GM12878 (cell line): ENCODE data around the gene CBX8. TPM values are rescaled to one million over a fixed set of nuclear protein-coding genes. Genes with fewer than 3 reads are reported as not detected.

Experiments used
- ATAC-seq: fragments of 200-7000 bp; cut with Tn5 transposase; 3 replicates; pipeline ENCODE4 v1.9.1; 2020; ENCODE audit warnings: mild to moderate bottlenecking, moderate library complexity
- BruUV-seq: library from RNA; stranded (reverse); fragments of 400-500 nt; replicated peaks from 2 replicates; lab custom pipeline; 2021; lab: Mats Ljungman, UMichigan
- CTCF ChIA-PET: fragments of 300-600 bp; sonication (Branson Sonifier 250); formaldehyde crosslinking; extraction: SDS; loops from one replicate; lab custom pipeline; 2021; ENCODE audit warnings: inconsistent platforms; lab: Yijun Ruan, JAX
- POLR2A ChIA-PET: fragments of 350-600 bp; formaldehyde crosslinking; extraction: SDS; loops from one replicate; lab custom pipeline; 2021; ENCODE audit warnings: inconsistent platforms; lab: Charles Lee
- RAD21 ChIA-PET: fragments of 300-600 bp; sonication (Branson Sonifier 250); formaldehyde crosslinking; loops from one replicate; lab custom pipeline; 2023; ENCODE audit warnings: antibody characterized with exemption; ENCODE audit not compliant: unreplicated experiment; lab: Charles Lee
- SMC1A ChIA-PET: fragments of 300-600 bp; sonication (Branson Sonifier 250); formaldehyde crosslinking; loops from one replicate; lab custom pipeline; 2023; ENCODE audit not compliant: unreplicated experiment, uncharacterized antibody; lab: Charles Lee
- DNase-seq: peaks from one replicate; pipeline ENCODE4 v3.0.0-alpha.2; 2011; ENCODE audit warnings: low read depth, low spot score
- FAIRE-seq: peaks from 3 replicates; lab custom pipeline; 2011; peaks lifted over from hg19 to GRCh38; lab: Jason Lieb, UNC
- H2AFZ ChIP-seq: 2 replicates; pipeline ENCODE4 v1.6.0; 2011; ENCODE audit warnings: low read depth, low read length, control low read depth; ENCODE audit not compliant: control insufficient read depth
- H3K27ac ChIP-seq: 2 replicates; pipeline ENCODE4 v1.5.1; 2011; ENCODE audit warnings: control low read depth; ENCODE audit not compliant: control insufficient read depth, insufficient read depth
- H3K27me3 ChIP-seq, 2 experiments: replicated peaks in 1 of 2; 2 replicates each; pipeline versions ENCODE4 v1.6.0 to v1.6.1; 2011; ENCODE audit warnings: low read length in 1 of 2; ENCODE audit not compliant: control insufficient read depth in 2 of 2, insufficient read depth in 2 of 2
- H3K36me3 ChIP-seq, 2 experiments: 2 replicates each; pipeline ENCODE4 v1.5.1; 2011; ENCODE audit warnings: low read length in 1 of 2; ENCODE audit not compliant: control insufficient read depth in 2 of 2, insufficient read depth in 2 of 2
- H3K4me1 ChIP-seq: 2 replicates; pipeline ENCODE4 v1.6.1; 2011; ENCODE audit warnings: mild to moderate bottlenecking, low read length, moderate library complexity, mixed read lengths; ENCODE audit not compliant: control insufficient read depth, insufficient read depth
- H3K4me2 ChIP-seq: 2 replicates; pipeline ENCODE4 v1.6.0; 2011; ENCODE audit warnings: control low read depth; ENCODE audit not compliant: control insufficient read depth, insufficient read depth
- H3K4me3 ChIP-seq: fragments of 200-600 bp; sonication (generic); 2 replicates; pipeline ENCODE4 v1.5.1; 2016
- H3K79me2 ChIP-seq: 2 replicates; pipeline ENCODE4 v1.6.0; 2011; ENCODE audit warnings: low read length; ENCODE audit not compliant: control insufficient read depth, insufficient read depth
- H3K9ac ChIP-seq: 2 replicates; pipeline ENCODE4 v1.8.0; 2011; ENCODE audit warnings: low read length, control low read depth, mixed read lengths; ENCODE audit not compliant: control insufficient read depth, insufficient read depth
- H3K9me3 ChIP-seq: replicated peaks from 3 replicates; pipeline ENCODE4 v1.5.1; 2011; ENCODE audit warnings: mild to moderate bottlenecking, low read length; ENCODE audit not compliant: control insufficient read depth, insufficient read depth
- H4K20me1 ChIP-seq: 2 replicates; pipeline ENCODE4 v1.6.0; 2011; ENCODE audit not compliant: control insufficient read depth, insufficient read depth
- BCL11A ChIP-seq: IDR thresholded peaks from 2 replicates; pipeline ENCODE4 v1.6.1; 2011; ENCODE audit warnings: low read depth, low read length
- BCLAF1 ChIP-seq: fragments of 450-650 bp; IDR thresholded peaks from 2 replicates; pipeline ENCODE4 v1.6.1; 2017; ENCODE audit warnings: antibody characterized with exemption, mild to moderate bottlenecking, moderate library complexity
- CREM ChIP-seq: IDR thresholded peaks from 2 replicates; pipeline ENCODE4 v1.6.1; 2014; ENCODE audit warnings: antibody characterized with exemption, low read depth
- MEF2B ChIP-seq: fragments of 450-650 bp; IDR thresholded peaks from 2 replicates; pipeline ENCODE4 v1.6.1; 2018; ENCODE audit warnings: mild to moderate bottlenecking, moderate library complexity; ENCODE audit not compliant: partially characterized antibody, poor library complexity, severe bottlenecking
- MYB ChIP-seq: fragments of 150-350 bp; IDR thresholded peaks from 2 replicates; pipeline ENCODE4 v1.6.1; 2014; ENCODE audit warnings: mild to moderate bottlenecking, low read depth, low read length, borderline replicate concordance
- NFYB ChIP-seq: IDR thresholded peaks from 2 replicates; pipeline ENCODE4 v1.6.1; 2011; ENCODE audit warnings: low read depth, mild to moderate bottlenecking, low read length, improper control_type of control experiment, moderate library complexity; ENCODE audit not compliant: insufficient read depth
- SMC3 ChIP-seq: IDR thresholded peaks from 2 replicates; pipeline ENCODE4 v1.6.1; 2011; ENCODE audit warnings: low read length, improper control_type of control experiment, borderline replicate concordance
- STAT1 ChIP-seq: fragments of 450-650 bp; conservative IDR thresholded peaks from 2 replicates; pipeline ENCODE4 v1.6.1; 2014; ENCODE audit warnings: antibody characterized with exemption, mild to moderate bottlenecking
- SUPT20H ChIP-seq: IDR thresholded peaks from 2 replicates; pipeline ENCODE4 v1.6.1; 2011; ENCODE audit warnings: low read depth, mild to moderate bottlenecking, low read length, moderate library complexity, borderline replicate concordance; ENCODE audit not compliant: control insufficient read depth
- TAF1 ChIP-seq: IDR thresholded peaks from 2 replicates; pipeline ENCODE4 v1.6.1; 2011; ENCODE audit warnings: mild to moderate bottlenecking, low read depth, low read length, borderline replicate concordance
- ZNF384 ChIP-seq: IDR thresholded peaks from 2 replicates; pipeline ENCODE4 v1.6.1; 2012; ENCODE audit warnings: low read depth, mild to moderate bottlenecking, low read length, improper control_type of control experiment, borderline replicate concordance
- ZNF622 ChIP-seq: fragments of 450-650 bp; IDR thresholded peaks from 2 replicates; pipeline ENCODE4 v1.6.1; 2017; ENCODE audit warnings: mild to moderate bottlenecking, inconsistent platforms
- WGBS: methylation state at CpG from one replicate; pipeline ENCODE4 v1.1.6; 2016; ENCODE audit warnings: low lambda C conversion rate; ENCODE audit not compliant: insufficient replicate concordance, insufficient coverage; ENCODE audit errors: missing lambda C conversion rate; 5-methylcytosine and 5-hydroxymethylcytosine counted together
- in situ Hi-C: fragments of 300-500 bp; cut with MboI; formaldehyde crosslinking; loops from 9 replicates; pipeline ENCODE4 v1.14.3; 2018; ENCODE audit warnings: mixed read lengths
- intact Hi-C: fragments of 100-400 bp; cut with micrococcal nuclease; formaldehyde crosslinking; loops from one replicate; pipeline ENCODE4 v1.14.2; 2022; ENCODE audit not compliant: unreplicated experiment
- polyA plus RNA-seq, 11 experiments: library from polyadenylated mRNA; depleted of rRNA in 4 of 11; unstranded in 6 of 11; stranded (reverse) in 5 of 11; fragments of >200 nt; fragmentation: Nextera tagmentation in 4 of 11; fragmentation: Illumina TruSeq in 1 of 11; extraction: Ambion mirVana in 4 of 11; extraction: Trizol in 1 of 11; gene quantifications; 1 replicate in 1 of 11; 2 replicates in 10 of 11; pipeline versions ENCODE4 v1.2.1 to v1.2.3, GENCODE V29; 2011 to 2016; ENCODE audit warnings: inconsistent platforms in 2 of 11, missing spikeins in 2 of 11, low read depth in 1 of 11
- total RNA-seq, 4 experiments: library from RNA; depleted of rRNA in 3 of 4; stranded (reverse); fragments of >200 nt in 3 of 4; fragmentation: Illumina TruSeq in 1 of 4; extraction: Trizol in 1 of 4; gene quantifications; 2 replicates each; pipeline versions ENCODE4 v1.2.1 to v1.2.3, GENCODE V29; 2013 to 2021

The CBX8 gene
- total and polyA plus RNA-seq, 10 of the 15 experiments (the other 5 are each of a cell fraction or from before 2014, with no cell fraction given), result 0.03 to 6.7 (median 1.9) TPM

GRCh38 chr17:79793924-79794304, 3.0 kb downstream of the CBX8 start:
- DNase-seq (no peak), FAIRE-seq (no peak), ATAC-seq (no peak)
- no peak overlapping the region for H3K4me2 ChIP-seq
- TF ChIP-seq BCL11A (no peak), NFYB (peak; percentile 65; the same call in 1 of the 2 replicates)
- intact Hi-C loops (no loop called here), in situ Hi-C loops (no loop called here)
- ChIA-PET RAD21 (interaction anchor here (0.8 to 1.3 kb wide), 3 partner anchors 11 to 45 kb away, joined by 3 to 4 read pairs (median 3); partner anchors contain the start of gene CBX4), CTCF (interaction anchor here (1.0 to 1.1 kb wide), 2 partner anchors 14 to 176 kb away, joined by 3 read pairs; no protein-coding TSS in a partner anchor), POLR2A (interaction anchor here (0.8 to 1.0 kb wide), 2 partner anchors 12 to 43 kb away, joined by 3 to 5 read pairs; no protein-coding TSS in a partner anchor), SMC1A (interaction anchor here (1.0 kb wide), 1 partner anchor 176 kb away, joined by 3 read pairs; no protein-coding TSS in a partner anchor)
- 93% methylated on average over 3 of the region's 3 CpGs for WGBS
- no peak overlapping the region for H3K27ac ChIP-seq
- no peaks in the 10 kb centered on the region for H4K20me1 ChIP-seq
- no peak overlapping the region for H3K4me3 ChIP-seq
- peaks cover 2 to 3% of the 10 kb centered on the region in 2 experiments; a peak in 2 of 4 replicates for H3K36me3 ChIP-seq
- peaks cover 19 to 24% of the 10 kb centered on the region in 2 experiments; a peak in 3 of 4 replicates for H3K27me3 ChIP-seq
- peaks cover 13% of the 10 kb centered on the region for H3K4me1 ChIP-seq
- H3K9ac ChIP-seq, result no peak overlapping the region
- no peaks in the 10 kb centered on the region for H3K9me3 ChIP-seq
- H2AFZ ChIP-seq, result no peak overlapping the region
- H3K79me2 ChIP-seq, result no peaks in the 10 kb centered on the region
- no TSS peak for BruUV-seq

- Histone ChIP-seq H3K9me3 (no peaks in the 10 kb centered on the region), H4K20me1 (no peaks in the 10 kb centered on the region), H3K9ac (no peak overlapping the region), H3K36me3 (peaks cover 2 to 3% of the 10 kb centered on the region in 2 experiments; a peak in 2 of 4 replicates), H3K79me2 (no peaks in the 10 kb centered on the region), H3K4me1 (peaks cover 10% of the 10 kb centered on the region), H3K4me2 (no peak overlapping the region), H3K27me3 (peaks cover 14 to 21% of the 10 kb centered on the region in 2 experiments; a peak in 3 of 4 replicates), H3K27ac (no peak overlapping the region), H2AFZ (no peak overlapping the region), H3K4me3 (no peak overlapping the region)
- WGBS, result 87% methylated on average over 53 of the region's 63 CpGs
- ChIA-PET CTCF (no interaction called here), POLR2A (interaction anchor here (0.8 to 1.0 kb wide), 2 partner anchors 13 to 44 kb away, joined by 3 to 5 read pairs; no protein-coding TSS in a partner anchor), RAD21 (interaction anchor here (0.8 to 1.3 kb wide), 3 partner anchors 11 to 46 kb away, joined by 3 to 4 read pairs (median 3); partner anchors contain the start of gene CBX4), SMC1A (interaction anchor here (1.0 kb wide), 1 partner anchor 177 kb away, joined by 3 read pairs; no protein-coding TSS in a partner anchor)
- BruUV-seq, result no TSS peak
- DNase-seq (no peak), FAIRE-seq (no peak), ATAC-seq (no peak)
- intact Hi-C loops (no loop called here), in situ Hi-C loops (no loop called here)
- no peak for TF ChIP-seq TAF1
- no peak for TF ChIP-seq STAT1
- no peak for TF ChIP-seq ZNF384
- TF ChIP-seq SUPT20H, result no peak
- no peak for TF ChIP-seq MYB
- TF ChIP-seq CREM, result no peak
- TF ChIP-seq SMC3, result no peak
- TF ChIP-seq BCLAF1, result no peak
- no peak for TF ChIP-seq MEF2B
- TF ChIP-seq ZNF622, result no peak
These were observed 3.6 kb downstream of the CBX8 start for GRCh38 chr17:79792984-79793923.
